ENCODE measurements around the gene ODAM.

The ODAM gene

DNA sequence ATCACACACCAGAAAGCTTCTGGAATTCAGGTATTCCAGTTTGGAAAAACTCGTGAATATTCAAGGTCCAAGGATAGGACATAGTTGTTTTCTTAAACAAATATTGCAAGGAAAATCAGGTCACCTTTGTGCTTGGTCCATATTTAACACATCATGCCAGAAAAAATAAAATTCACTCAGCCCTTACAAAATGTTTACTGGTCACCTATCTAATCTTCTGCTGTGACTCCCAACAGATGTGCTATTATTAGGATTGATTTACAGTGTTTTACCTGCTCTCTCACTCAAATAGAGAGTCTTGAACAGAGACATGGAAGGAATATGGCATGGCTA lies 56.4 kb downstream of the ODAM start (continued):
- TF ChIP-seq MEIS1 (CRISPR knock-in tag; IDR thresholded peaks at IDR 0.05; ENCODE audit: borderline replicate concordance) = no peak
- no peak for TF ChIP-seq ZNF169 (tag by site-specific recombination; IDR thresholded peaks at IDR 0.05)
- no peak for TF ChIP-seq YY1 (tag by site-specific recombination; IDR thresholded peaks at IDR 0.05)
- TF ChIP-seq, protein P1, sequence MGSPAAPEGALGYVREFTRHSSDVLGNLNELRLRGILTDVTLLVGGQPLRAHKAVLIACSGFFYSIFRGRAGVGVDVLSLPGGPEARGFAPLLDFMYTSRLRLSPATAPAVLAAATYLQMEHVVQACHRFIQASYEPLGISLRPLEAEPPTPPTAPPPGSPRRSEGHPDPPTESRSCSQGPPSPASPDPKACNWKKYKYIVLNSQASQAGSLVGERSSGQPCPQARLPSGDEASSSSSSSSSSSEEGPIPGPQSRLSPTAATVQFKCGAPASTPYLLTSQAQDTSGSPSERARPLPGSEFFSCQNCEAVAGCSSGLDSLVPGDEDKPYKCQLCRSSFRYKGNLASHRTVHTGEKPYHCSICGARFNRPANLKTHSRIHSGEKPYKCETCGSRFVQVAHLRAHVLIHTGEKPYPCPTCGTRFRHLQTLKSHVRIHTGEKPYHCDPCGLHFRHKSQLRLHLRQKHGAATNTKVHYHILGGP (tag by site-specific recombination; IDR thresholded peaks at IDR 0.05) = no peak
- TF ChIP-seq ZNF341 (tag by site-specific recombination; IDR thresholded peaks at IDR 0.05; ENCODE audit: low read depth) = no peak
- TF ChIP-seq, protein P2, sequence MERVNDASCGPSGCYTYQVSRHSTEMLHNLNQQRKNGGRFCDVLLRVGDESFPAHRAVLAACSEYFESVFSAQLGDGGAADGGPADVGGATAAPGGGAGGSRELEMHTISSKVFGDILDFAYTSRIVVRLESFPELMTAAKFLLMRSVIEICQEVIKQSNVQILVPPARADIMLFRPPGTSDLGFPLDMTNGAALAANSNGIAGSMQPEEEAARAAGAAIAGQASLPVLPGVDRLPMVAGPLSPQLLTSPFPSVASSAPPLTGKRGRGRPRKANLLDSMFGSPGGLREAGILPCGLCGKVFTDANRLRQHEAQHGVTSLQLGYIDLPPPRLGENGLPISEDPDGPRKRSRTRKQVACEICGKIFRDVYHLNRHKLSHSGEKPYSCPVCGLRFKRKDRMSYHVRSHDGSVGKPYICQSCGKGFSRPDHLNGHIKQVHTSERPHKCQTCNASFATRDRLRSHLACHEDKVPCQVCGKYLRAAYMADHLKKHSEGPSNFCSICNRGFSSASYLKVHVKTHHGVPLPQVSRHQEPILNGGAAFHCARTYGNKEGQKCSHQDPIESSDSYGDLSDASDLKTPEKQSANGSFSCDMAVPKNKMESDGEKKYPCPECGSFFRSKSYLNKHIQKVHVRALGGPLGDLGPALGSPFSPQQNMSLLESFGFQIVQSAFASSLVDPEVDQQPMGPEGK (tag by site-specific recombination; IDR thresholded peaks at IDR 0.05) = no peak

All from HEK293 (cell line).